OCI-LY1 (cell line): ENCODE results near the gene MARCOL.
"Not testable (repeated sequence)": the region's sequence is repeated elsewhere in the genome, so short reads cannot be mapped to it uniquely, and the experiment has no call there.

Experiments used
- CTCF ChIP-seq: fragments of 200-600 bp; sonication (generic), shearing (Covaris generic); IDR thresholded peaks from 2 replicates; pipeline ENCODE4 v1.5.1; 2017; ENCODE audit warnings: mild to moderate bottlenecking, antibody characterized with exemption, low read length, moderate library complexity, mixed read lengths
- EZH2 ChIP-seq: fragments of 200-600 bp; sonication (generic), shearing (Covaris generic); IDR thresholded peaks from 2 replicates; pipeline ENCODE4 v1.8.0; 2017; ENCODE audit warnings: borderline replicate concordance, mixed run types, mild to moderate bottlenecking, antibody characterized with exemption, low read length, moderate library complexity, mixed read lengths

GRCh38 chr5:148275129-148275528 is 36.8 kb downstream of the MARCOL start:
- not testable (repeated sequence) for TF ChIP-seq EZH2, CTCF
